HL-60/S4 treated with retinoic acid at 250 ng/mL for 4 days and 3 days (cell line): ENCODE results near the gene IL1RN.
"Not testable (repeated sequence)": the region's sequence is repeated elsewhere in the genome, so short reads cannot be mapped to it uniquely, and the experiment has no call there.

ENCODE experiments used
- in situ Hi-C: fragments of 300-500 bp; cut with MboI; formaldehyde crosslinking; loops from 2 replicates; pipeline ENCODE4 v1.7.0; 2022; ENCODE audit warnings: low sequenced_read_pairs

IL1RN gene, protein sequence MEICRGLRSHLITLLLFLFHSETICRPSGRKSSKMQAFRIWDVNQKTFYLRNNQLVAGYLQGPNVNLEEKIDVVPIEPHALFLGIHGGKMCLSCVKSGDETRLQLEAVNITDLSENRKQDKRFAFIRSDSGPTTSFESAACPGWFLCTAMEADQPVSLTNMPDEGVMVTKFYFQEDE

DNA sequence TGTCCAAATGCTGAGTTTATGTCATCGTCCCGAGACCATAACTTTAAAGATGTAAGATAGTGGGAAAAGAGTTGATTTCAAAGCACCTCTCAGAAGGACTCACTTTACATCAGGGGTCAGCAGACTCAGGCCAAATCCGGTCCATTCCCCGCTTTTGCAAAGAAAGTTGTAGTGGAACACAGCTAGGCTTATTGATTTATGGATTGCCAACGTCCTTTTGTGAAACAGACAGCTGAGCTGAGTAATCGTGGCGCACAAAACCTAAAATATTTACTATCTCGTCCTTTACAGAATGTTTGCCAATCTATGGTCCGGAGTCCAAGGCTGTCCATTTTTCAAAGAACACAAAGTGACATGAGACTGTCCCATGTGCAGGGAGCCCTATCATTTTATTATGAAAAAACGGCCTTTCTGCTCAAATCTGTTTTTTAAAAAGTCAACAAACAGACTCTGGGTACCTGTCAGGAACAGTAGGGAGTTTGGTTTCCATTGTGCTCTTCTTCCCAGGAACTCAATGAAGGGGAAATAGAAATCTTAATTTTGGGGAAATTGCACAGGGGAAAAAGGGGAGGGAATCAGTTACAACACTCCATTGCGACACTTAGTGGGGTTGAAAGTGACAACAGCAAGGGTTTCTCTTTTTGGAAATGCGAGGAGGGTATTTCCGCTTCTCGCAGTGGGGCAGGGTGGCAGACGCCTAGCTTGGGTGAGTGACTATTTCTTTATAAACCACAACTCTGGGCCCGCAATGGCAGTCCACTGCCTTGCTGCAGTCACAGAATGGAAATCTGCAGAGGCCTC, at the start of gene IL1RN:
TSS of gene IL1RN (plus strand) at position 754 of the 801 bp plus-strand sequence. CDS start at position 781, 27 bp downstream.
- in situ Hi-C loops: no loop called here

DNA sequence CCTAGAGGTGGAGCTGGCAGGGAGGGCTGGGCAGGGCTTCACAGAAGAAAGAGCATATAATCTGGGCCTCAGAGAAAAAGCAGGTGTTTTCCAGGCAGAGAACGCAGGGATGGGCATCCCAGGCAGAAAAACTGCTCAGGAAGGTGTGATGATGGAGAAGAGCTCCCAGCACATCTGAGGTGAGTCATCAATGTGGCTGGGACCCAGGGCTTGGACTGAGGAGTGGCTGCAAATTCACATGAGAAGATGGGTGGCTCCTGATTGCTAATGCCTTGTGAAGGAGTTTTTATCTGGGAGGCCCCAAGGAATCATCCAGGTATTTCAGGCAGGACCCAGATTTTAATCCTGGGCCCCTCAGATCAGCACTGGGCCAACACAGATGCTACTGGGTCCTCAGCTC, 49.5 kb upstream of the IL1RN start:
- in situ Hi-C loops: no loop called here

DNA sequence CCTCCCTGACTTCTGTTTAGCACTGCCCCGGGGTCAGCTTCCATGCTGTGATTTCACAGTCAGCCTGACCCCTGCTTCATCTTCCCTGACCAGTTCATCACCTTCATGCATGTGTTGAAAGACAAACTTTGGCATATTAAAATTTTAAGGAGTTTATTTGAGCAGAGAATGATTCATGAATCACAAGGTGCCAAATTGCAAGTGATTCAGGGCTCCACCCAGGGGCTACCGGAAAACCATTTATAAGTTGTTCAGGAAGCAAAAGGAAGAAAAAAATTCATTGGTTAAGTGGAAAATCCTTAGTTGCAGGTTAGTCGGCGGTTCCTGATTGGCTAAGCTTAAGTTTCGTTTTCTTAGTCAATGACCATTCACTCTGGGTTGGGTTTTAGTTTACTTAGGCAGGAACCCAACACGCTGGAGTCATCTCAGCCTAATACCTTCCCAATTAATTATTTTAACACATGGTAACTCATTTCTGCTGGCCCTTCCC, 49.0 kb upstream of the IL1RN start:
- in situ Hi-C loops: no loop called here

DNA sequence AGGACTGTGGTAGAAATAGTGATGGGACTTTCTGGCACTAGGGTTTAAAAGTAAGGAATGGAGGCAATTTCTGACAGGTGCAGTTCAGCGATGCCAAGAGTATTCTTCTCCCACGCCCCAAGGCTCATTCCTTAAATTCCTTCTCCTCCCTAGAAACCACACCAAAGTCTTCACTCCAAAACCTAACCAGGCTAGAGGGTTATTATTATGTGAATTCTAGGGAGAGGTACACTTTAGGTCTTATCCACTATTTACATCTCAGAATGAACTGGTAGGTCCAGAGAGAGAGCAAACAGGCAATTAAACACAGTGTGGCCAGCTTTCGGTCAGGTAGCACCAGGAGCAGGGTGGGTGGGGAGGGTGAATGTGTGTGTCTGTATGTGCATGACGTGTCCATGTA, 48.3 kb upstream of the IL1RN start:
- in situ Hi-C loops: no loop called here

DNA sequence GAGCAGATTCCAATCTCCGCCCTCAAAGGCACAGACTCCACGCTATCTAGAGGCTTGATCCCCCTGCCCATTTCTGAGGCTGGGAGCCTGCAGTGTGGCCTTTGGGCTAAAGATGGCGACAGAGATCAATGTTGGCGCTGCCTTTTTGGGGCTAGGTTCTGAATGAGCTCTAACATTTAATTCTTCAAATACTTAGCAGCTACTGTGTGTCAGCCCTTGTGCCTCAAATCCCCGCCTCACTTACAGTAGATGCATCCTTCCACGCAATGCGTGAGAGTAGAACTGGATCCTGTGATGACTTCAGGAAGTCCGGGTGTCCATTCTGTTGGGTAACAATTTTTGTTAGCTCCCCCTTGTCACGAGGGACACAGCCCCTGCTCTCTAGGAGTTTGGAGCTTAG, 47.3 kb upstream of the IL1RN start:
- in situ Hi-C loops: no loop called here

DNA sequence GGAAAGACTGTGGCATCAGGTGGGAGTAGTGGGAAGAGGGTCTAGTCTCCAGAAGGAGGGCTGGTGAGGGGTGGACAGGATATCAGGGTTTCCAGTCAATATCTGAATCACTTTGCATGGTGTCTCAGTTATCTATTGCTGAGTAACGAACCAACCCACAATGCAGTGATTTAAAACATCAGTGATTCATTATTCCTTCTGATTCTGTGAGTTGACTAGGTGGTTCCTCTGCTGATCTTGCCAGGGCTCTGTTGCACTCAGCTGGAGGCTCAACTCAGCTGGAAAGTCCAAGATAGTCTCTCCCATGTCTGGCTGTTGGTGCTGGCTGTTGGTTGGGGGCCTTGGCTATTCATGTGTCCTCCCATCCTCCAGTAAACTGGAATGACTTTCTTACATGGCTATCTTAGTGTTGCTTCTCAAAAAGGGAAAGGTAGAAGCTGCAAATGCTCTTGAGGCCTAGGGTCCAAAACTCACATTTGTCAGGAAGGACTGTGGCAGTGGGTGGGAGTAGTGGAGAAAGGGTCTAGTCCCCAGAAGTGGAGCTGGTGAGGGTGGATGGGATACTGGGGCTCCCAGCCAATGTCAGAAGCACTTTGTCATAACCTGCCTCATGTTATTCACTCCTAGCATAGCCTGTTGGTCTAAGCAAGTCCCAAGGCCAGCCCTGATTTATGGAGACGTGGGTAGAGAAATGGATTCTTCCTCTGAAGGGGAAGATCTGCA, 45.7 kb upstream of the IL1RN start:
- in situ Hi-C loops: no loop called here

DNA sequence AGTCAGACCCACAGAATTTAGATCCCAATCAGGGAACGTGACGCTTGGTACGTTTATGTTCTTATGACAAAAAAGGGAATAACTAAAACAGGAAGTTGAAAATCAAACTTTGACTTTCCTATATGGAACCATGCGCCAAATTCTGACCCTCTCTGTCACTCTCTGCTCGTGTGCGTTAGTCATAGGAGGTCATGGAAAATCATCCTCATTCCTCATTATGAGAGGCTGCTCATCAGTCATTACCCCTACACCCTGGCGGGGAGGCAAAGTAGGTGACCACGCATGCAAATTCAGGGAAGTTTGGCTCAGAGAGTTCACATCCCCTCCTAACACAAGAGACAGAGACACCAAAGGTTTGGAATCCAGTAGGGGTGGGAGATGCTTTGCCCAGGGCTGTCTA, 44.1 kb upstream of the IL1RN start:
- in situ Hi-C loops: no loop called here

DNA sequence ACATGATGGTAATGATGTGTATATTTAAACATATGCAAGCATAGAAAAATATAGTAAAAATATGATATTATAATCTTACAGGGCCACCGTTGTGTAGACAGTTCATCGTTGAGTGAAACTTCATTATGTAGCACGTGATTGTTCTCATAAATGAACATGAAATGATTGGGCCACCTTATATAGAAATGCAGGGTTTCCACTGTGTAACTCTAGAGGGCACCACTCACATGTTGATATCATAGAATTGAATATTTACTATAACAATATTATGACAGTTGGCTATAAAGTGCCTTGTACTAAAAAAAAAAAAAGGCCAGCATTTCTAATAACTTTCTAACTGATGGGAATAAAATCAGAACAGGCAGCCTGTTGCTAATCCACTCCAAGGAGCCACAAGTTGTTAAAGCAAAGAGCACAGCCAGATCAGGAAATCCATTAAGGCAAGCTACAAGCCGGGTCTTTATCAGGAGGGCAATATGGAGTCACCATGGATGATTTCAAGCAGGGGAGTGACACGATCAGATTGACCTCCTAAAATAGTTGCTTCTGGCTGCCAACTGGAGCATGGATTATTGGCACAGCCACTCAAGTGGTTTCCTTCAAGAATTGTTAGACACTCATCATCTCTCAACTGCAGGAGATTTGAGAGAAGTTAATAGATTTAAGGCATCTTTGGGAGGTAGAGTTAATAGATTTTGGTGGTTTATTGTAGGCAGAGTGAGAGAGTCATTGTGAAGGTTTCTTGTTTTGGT, 43.0 kb upstream of the IL1RN start:
- in situ Hi-C loops: no loop called here

DNA sequence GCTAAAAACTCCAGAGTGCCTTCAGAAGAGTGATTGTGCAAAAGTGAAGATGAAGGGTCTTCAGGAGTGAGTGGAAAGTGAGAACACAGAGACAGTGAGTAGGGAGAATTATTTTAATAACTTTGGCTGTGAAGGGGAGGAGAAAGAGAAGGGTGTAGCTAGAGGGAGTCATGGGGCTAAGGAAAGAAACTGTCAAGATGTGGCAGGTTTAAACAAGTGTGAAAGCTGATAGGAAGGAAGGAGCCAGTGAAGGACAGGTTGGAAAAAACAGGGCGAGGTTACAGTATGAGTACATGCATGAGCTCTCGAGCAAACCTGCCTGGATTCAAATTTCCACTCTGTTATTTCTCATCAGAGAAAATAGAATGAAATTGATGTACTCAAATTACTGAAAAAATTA, 41.9 kb upstream of the IL1RN start:
- in situ Hi-C loops: no loop called here

DNA sequence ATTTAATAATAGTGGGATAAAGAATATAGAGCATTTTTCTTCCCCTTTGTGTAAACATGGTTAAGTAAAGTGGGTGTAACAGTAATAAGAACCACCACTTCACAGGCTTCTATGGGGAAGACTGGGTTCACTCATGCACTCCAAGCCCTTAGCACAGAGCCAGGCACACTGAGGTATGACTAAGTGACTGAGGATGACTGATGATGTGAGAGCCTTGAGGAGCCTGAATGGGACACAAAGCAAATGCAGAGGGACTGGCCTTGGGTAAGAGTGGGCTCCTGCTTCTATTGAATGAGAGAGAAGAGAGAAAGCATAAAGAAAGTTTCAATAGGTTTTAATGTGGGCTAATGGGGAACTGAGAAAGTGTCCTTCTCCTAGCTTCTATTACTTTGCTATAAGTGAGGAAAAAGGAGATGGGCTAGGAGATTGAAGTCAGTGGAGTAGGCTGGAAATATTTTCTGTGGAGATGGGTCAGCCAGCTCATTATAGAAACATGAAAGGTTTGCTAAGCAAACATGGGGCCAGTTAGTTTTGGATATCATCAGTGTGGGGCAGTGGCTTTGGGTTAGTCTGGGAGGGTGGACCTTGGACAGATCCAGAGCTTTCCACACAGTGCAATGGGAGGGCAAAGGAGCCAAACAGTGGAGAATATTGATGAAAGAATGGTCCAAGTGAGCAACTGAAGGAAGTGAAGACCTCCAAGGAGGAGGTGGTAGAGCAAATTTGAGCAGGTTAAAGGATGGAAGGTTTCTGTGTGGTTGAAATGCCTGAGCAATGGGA, 39.0 kb upstream of the IL1RN start:
- in situ Hi-C loops: no loop called here

DNA sequence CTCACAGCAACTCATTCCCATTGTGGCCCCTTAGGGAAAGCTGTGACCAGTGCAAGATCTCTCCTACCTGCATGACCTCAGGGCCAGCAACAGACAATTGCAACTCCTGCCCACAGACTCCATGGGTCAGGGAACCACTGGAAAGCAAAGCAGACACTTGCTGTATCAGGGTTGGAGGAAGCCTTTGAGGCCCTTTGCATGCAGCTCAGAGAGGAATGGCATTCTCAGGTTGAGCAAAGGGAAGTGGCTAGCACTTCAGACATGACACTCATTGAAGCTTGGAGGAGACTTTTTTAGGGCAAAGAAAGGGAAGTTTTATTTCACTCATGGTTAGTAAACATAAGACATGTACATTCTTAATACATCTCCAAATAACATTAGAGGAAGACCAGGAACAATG, 37.5 kb upstream of the IL1RN start:
- in situ Hi-C loops: no loop called here

DNA sequence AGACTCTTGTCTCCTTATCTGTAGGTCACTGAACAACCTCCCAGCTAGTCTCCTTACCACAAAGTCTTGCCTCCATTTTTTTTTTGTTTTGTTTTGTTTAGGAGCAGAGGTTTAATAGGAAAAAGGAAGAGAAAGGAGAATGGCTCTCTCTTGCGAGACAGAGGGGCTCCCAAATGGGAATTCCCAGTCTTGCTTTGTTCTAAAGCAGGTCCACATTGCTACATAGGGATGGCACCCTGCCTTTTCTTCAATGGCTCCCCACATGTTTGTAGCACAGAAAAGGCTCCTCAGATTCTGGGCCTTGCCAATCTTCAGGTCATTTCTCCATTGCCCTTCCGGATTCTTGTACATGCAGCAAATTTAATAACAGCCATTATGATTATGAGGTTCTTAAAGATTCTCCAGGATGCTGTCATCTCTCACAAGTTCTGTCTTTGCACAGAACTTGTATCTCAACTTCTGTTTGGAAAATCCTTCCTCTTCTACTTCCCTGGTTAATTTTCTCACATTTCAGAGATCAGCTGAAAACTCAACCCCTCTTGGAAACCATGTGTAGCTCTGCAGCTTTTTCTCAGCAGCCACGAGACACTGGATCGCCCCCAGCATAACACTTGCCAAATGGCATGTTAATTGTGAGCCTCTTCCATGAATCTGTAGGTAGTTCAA, 36.0 kb upstream of the IL1RN start:
- in situ Hi-C loops: no loop called here

DNA sequence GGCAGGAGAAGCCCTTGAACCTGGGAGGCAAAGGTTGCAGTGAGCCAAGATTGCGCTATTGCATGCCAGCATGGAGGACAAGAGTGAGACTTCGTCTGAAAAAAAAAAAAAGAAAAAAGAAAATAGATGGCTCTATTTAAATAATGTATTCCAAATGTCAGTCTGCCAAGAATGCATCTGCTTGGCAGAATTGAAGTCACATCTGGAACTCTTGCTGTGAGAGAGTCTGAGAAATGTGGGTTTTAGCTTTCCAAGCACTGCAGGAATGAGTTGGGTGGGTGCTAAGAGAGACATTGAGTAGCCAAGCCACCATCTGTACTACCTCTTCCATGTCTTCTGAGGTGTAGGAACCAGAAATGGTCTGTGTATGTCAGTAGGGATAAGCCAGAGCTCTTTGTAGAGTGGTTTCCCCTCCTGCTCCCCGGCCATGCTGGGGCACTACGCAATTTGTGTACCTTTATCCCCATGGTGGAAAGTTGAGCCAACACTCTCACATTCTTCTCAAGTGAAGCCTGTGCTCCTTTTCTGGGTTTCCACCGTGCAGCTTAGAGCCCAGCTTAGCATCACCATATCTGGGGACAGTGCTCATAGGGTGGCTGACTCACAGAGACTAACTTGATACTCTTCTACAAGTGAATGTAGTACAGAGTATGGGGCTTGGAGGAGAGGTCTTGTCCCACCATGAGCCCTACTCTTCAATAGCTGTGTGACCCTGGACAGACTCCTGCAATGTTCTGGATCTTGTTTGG, 34.4 kb upstream of the IL1RN start:
- in situ Hi-C loops: no loop called here

DNA sequence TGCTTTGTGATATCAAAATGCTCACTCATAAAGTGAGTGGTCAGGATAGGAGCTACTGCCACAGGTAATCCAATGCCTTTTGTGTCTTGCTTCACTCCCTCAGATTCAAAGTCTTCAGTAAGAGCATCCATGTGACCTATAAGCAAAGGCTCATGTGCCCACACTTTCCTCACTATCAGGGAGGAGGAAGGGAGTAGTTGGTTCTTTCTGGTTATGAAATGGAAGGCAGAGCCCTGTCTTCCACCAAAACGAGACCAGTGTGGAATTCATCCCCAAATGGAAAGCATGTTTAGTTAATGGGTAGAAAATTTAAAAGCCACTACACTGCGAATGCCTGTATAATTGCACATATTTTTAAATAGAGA, 33.8 kb upstream of the IL1RN start:
- in situ Hi-C loops: no loop called here

DNA sequence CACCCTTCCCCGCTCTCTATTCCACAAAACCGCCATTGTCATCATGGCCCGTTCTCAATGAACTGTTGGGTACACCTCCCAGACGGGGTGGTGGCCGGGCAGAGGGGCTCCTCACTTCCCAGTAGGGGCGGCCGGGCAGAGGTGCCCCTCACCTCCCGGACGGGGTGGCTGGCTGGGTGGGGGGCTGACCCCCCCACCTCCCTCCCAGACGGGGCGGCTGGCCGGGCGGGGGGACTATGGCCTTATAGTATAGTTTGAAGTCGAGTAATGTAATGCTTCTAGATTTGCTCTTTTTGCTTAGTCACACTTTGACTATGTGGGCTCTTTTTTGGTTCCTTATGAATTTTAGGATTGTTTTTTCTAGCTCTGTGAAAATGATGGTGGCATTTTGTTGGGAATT, 31.1 kb upstream of the IL1RN start:
- in situ Hi-C loops: not testable (repeated sequence)

DNA sequence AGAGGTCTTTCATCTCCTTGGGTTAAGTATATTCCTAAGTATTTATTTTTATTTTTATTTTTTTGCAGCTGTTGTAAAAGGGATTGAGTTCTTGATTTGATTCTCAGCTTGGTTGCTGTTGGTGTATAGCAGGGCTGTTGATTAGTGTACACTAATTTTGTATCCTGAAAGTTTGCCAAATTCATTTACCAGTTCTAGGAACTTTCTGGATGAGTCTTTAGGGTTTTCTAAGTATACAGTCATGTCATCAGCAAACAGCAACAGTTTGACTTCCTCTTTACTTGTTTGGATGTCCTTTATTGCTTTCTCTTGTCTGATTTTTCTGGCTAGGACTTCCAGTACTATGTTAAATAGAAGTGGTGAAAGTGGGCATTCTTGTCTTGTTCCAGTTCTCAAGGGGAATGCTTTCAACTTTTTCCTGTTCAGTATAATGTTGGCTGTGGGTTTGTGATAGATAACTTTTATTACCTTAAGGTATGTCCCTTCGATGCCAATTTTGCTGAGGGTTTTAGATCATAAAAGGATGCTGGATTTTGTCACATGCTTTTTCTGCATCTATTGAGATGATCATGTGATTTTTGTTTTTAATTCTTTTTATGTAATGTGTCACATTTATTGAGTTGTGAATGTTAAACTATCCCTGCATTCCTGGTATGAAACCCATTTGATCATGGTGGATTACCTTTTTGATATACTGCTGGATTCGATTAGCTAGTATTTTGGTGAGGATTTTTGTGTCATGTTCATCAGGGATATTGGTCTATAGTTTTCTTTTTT, 30.4 kb upstream of the IL1RN start:
- in situ Hi-C loops: not testable (repeated sequence)

DNA sequence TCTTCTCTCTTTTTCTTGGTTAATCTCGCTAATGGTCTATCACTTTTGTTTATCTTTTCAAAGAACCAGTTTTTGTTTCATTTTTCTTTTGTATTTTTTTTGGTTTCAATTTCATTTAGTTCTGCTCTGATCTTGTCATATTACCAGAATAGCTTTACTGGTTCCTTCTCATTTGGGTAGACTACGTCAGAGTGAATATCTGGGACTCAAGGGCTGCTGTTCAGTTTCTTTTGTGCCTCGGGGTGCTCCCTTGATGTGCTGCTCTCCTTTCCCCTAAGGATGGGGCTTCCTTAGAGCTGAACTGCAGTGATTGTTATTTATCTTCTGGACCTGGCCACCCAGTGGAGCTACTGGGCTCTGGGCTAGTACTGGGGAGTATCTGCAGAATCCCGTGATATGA, 29.4 kb upstream of the IL1RN start:
- in situ Hi-C loops: no loop called here

DNA sequence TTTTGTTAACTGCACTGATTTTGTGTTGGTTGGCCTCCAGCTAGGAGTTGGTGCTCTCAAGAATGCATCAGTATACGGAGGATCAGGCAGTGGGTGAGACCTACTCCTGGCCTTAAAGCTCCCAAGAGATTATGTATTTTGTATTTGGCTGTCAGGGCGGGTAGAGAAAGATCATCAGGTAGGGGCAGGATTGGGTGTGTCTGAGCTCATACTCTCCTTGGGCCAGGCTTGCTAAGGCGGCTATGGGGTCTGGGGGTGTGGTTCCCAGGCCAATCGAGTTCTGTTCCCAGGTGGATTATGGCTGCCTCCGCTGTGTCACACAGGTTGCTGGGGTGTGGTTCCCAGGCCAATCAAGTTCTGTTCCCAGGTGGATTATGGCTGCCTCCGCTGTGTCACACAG, 28.9 kb upstream of the IL1RN start:
- in situ Hi-C loops: no loop called here

DNA sequence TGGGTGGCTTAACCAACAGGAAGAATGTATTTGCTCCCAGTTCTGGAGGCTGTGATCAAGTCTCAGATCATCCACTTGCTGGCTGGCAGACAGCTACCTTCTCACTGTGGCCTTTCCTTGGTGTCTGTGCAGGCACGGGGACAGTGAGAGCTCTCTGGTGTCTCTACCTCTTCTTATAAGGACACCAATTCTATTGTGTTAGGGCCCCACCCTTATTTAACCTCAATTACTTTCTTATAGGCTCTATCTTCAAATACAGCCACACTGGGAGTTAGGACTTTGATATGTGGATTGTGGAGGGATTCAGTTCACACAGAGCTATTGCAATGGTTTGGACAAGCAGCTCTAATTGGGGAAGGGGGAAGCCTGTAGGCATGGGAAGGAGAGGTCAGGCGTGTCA, 25.3 kb upstream of the IL1RN start:
- in situ Hi-C loops: no loop called here
